Measurements from ENCODE around the gene CPNE8.

Gene CPNE8

GRCh38 chr12:38898001-38898684 is 7.2 kb downstream of the CPNE8 start:
- FAIRE-seq (no peak), DNase-seq (ENCODE audit: low spot score) (no peak)

- FAIRE-seq (no peak), DNase-seq (ENCODE audit: low spot score) (no peak)
These were observed 9.9 kb downstream of the CPNE8 start for GRCh38 chr12:38895446-38895845.

GRCh38 chr12:38892976-38893375 is 12.4 kb downstream of the CPNE8 start:
- DNase-seq (ENCODE audit: low spot score) (no peak), FAIRE-seq (no peak)

GRCh38 chr12:38892087-38892786 is 13.2 kb downstream of the CPNE8 start:
- no peak for FAIRE-seq

GRCh38 chr12:38890102-38890855 is 15.1 kb downstream of the CPNE8 start:
- DNase-seq (ENCODE audit: low spot score) (no peak), FAIRE-seq (no peak)

More at GRCh38 chr12:38892087-38892786, 13.2 kb downstream of the CPNE8 start:
- peak; percentile 10 for DNase-seq (ENCODE audit: low spot score)

GRCh38 chr12:38889297-38889815 is 16.0 kb downstream of the CPNE8 start:
- DNase-seq (ENCODE audit: low spot score) (no peak), FAIRE-seq (no peak)

GRCh38 chr12:38887770-38888169 is 17.6 kb downstream of the CPNE8 start:
- FAIRE-seq (no peak), DNase-seq (ENCODE audit: low spot score) (no peak)

- no peak for DNase-seq (ENCODE audit: low spot score)
- FAIRE-seq: no peak
These were observed 18.5 kb downstream of the CPNE8 start for GRCh38 chr12:38886931-38887330.

GRCh38 chr12:38886064-38886463 is 19.3 kb downstream of the CPNE8 start:
- FAIRE-seq (no peak), DNase-seq (ENCODE audit: low spot score) (peak; percentile 17)

GRCh38 chr12:38884666-38885065 is 20.7 kb downstream of the CPNE8 start:
- no peak for DNase-seq (ENCODE audit: low spot score)
- FAIRE-seq: no peak

- no peak for DNase-seq (ENCODE audit: low spot score)
- peak; percentile 52 for FAIRE-seq
These were observed 21.7 kb downstream of the CPNE8 start for GRCh38 chr12:38883629-38884134.

GRCh38 chr12:38880288-38880687 is 25.1 kb downstream of the CPNE8 start:
- DNase-seq (ENCODE audit: low spot score): no peak
- no peak for FAIRE-seq

GRCh38 chr12:38878986-38879385 is 26.4 kb downstream of the CPNE8 start:
- no peak for DNase-seq (ENCODE audit: low spot score)
- no peak for FAIRE-seq

- FAIRE-seq (no peak), DNase-seq (ENCODE audit: low spot score) (no peak)
These were observed 27.1 kb downstream of the CPNE8 start for GRCh38 chr12:38878333-38878705.

- FAIRE-seq (no peak), DNase-seq (ENCODE audit: low spot score) (no peak)
These were observed 29.7 kb downstream of the CPNE8 start for GRCh38 chr12:38875586-38876228.

- FAIRE-seq: no peak
- DNase-seq (ENCODE audit: low spot score): no peak
These were observed 32.8 kb downstream of the CPNE8 start for GRCh38 chr12:38872561-38872960.

- no peak for FAIRE-seq
- DNase-seq (ENCODE audit: low spot score): no peak
These were observed 33.2 kb downstream of the CPNE8 start for GRCh38 chr12:38872156-38872555.

- FAIRE-seq (no peak), DNase-seq (ENCODE audit: low spot score) (no peak)
These were observed 36.4 kb downstream of the CPNE8 start for GRCh38 chr12:38869036-38869435.

- DNase-seq (ENCODE audit: low spot score): no peak
- no peak for FAIRE-seq
These were observed 54.9 kb downstream of the CPNE8 start for GRCh38 chr12:38850461-38850860.

GRCh38 chr12:38847247-38847646 is 58.1 kb downstream of the CPNE8 start:
- FAIRE-seq: no peak

GRCh38 chr12:38844267-38844666 is 61.1 kb downstream of the CPNE8 start:
- DNase-seq (ENCODE audit: low spot score) (no peak), FAIRE-seq (no peak)

More at GRCh38 chr12:38847247-38847646, 58.1 kb downstream of the CPNE8 start:
- no peak for DNase-seq (ENCODE audit: low spot score)
